ENCODE data around the gene HNF1B.

HNF1B gene

GRCh38 chr17:37713028-37713431, 31.8 kb downstream of the HNF1B start:
- TF ChIP-seq GATA2 (IDR thresholded peaks at IDR 0.05; ENCODE audit: low read depth, low read length) (no peak), GATA3 (IDR thresholded peaks at IDR 0.05; ENCODE audit: low read depth, low read length) (no peak)

- TF ChIP-seq GATA3 (IDR thresholded peaks at IDR 0.05; ENCODE audit: low read depth, low read length) (no peak), GATA2 (IDR thresholded peaks at IDR 0.05; ENCODE audit: low read depth, low read length) (no peak)
Measured at GRCh38 chr17:37711113-37711512, 33.7 kb downstream of the HNF1B start.

GRCh38 chr17:37710344-37710886, 34.4 kb downstream of the HNF1B start:
- TF ChIP-seq GATA3 (IDR thresholded peaks at IDR 0.05; ENCODE audit: low read depth, low read length) (no peak), GATA2 (IDR thresholded peaks at IDR 0.05; ENCODE audit: low read depth, low read length) (no peak)

- no peak for TF ChIP-seq GATA2 (IDR thresholded peaks at IDR 0.05; ENCODE audit: low read depth, low read length)
- TF ChIP-seq GATA3 (IDR thresholded peaks at IDR 0.05; ENCODE audit: low read depth, low read length) = no peak
Measured at GRCh38 chr17:37708616-37709212, 36.1 kb downstream of the HNF1B start.

GRCh38 chr17:37708008-37708615, 36.7 kb downstream of the HNF1B start:
- no peak for TF ChIP-seq GATA3 (IDR thresholded peaks at IDR 0.05; ENCODE audit: low read depth, low read length)

GRCh38 chr17:37706446-37706845, 38.4 kb downstream of the HNF1B start:
- TF ChIP-seq GATA2 (IDR thresholded peaks at IDR 0.05; ENCODE audit: low read depth, low read length) (no peak), GATA3 (IDR thresholded peaks at IDR 0.05; ENCODE audit: low read depth, low read length) (no peak)

- TF ChIP-seq GATA2 (IDR thresholded peaks at IDR 0.05; ENCODE audit: low read depth, low read length) (no peak), GATA3 (IDR thresholded peaks at IDR 0.05; ENCODE audit: low read depth, low read length) (no peak)
Measured at GRCh38 chr17:37702598-37702997, 42.3 kb downstream of the HNF1B start.

- no peak for TF ChIP-seq GATA2 (IDR thresholded peaks at IDR 0.05; ENCODE audit: low read depth, low read length)
Measured at GRCh38 chr17:37701496-37701898, 43.4 kb downstream of the HNF1B start.

- TF ChIP-seq GATA3 (IDR thresholded peaks at IDR 0.05; ENCODE audit: low read depth, low read length) (no peak), GATA2 (IDR thresholded peaks at IDR 0.05; ENCODE audit: low read depth, low read length) (no peak)
Measured at GRCh38 chr17:37700881-37701280, 44.0 kb downstream of the HNF1B start.

- TF ChIP-seq GATA3 (IDR thresholded peaks at IDR 0.05; ENCODE audit: low read depth, low read length) (no peak), GATA2 (IDR thresholded peaks at IDR 0.05; ENCODE audit: low read depth, low read length) (no peak)
Measured at GRCh38 chr17:37699285-37699973, 45.4 kb downstream of the HNF1B start.

GRCh38 chr17:37698911-37699255, 46.0 kb downstream of the HNF1B start:
- TF ChIP-seq GATA3 (IDR thresholded peaks at IDR 0.05; ENCODE audit: low read depth, low read length) (no peak), GATA2 (IDR thresholded peaks at IDR 0.05; ENCODE audit: low read depth, low read length) (no peak)

- no peak for TF ChIP-seq GATA3 (IDR thresholded peaks at IDR 0.05; ENCODE audit: low read depth, low read length)
- TF ChIP-seq GATA2 (IDR thresholded peaks at IDR 0.05; ENCODE audit: low read depth, low read length) = no peak
Measured at GRCh38 chr17:37698132-37698910, 46.5 kb downstream of the HNF1B start.

GRCh38 chr17:37697381-37697780, 47.5 kb downstream of the HNF1B start:
- TF ChIP-seq GATA3 (IDR thresholded peaks at IDR 0.05; ENCODE audit: low read depth, low read length) (no peak), GATA2 (IDR thresholded peaks at IDR 0.05; ENCODE audit: low read depth, low read length) (no peak)

- TF ChIP-seq GATA2 (IDR thresholded peaks at IDR 0.05; ENCODE audit: low read depth, low read length) (no peak), GATA3 (IDR thresholded peaks at IDR 0.05; ENCODE audit: low read depth, low read length) (no peak)
Measured at GRCh38 chr17:37696366-37696765, 48.5 kb downstream of the HNF1B start.
